GM12873 (cell line): ENCODE results near the gene CFAP221.

Source experiments
- TF ChIP-seq, protein P1 (sequence below): IDR thresholded peaks from 2 replicates; pipeline ENCODE4 v1.5.1; 2012; ENCODE audit warnings: low read depth, mild to moderate bottlenecking, moderate library complexity, low read length, control low read depth; ENCODE audit not compliant: insufficient read depth; ENCODE audit errors: missing control alignments

CFAP221 gene

DNA sequence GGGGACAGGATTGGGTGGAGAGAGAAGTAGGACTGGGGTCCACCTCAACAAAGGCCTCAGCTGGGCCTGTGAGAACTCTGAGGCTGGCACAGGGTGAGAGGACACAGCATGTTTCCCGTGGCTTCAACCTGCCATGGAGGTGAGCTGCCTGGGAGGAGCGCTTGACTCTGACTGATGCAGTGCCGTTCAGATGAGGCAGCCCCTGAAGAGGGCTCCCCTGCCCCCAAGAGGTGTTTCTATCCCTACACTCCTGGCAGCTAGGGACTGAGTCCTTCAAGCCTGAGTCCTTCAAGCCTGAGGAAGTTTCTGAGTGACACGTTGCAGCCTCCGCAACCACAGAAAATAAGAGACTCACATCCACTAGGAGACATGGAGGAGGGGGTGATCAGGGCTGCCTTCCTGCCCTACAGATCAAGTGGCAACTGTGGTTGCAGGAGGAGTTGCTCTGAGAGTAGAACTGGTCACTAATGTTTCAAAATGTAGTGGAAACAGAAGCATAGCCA is 85.1 kb downstream of the CFAP221 start:
- TF ChIP-seq, protein P1, sequence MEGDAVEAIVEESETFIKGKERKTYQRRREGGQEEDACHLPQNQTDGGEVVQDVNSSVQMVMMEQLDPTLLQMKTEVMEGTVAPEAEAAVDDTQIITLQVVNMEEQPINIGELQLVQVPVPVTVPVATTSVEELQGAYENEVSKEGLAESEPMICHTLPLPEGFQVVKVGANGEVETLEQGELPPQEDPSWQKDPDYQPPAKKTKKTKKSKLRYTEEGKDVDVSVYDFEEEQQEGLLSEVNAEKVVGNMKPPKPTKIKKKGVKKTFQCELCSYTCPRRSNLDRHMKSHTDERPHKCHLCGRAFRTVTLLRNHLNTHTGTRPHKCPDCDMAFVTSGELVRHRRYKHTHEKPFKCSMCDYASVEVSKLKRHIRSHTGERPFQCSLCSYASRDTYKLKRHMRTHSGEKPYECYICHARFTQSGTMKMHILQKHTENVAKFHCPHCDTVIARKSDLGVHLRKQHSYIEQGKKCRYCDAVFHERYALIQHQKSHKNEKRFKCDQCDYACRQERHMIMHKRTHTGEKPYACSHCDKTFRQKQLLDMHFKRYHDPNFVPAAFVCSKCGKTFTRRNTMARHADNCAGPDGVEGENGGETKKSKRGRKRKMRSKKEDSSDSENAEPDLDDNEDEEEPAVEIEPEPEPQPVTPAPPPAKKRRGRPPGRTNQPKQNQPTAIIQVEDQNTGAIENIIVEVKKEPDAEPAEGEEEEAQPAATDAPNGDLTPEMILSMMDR = no peak

DNA sequence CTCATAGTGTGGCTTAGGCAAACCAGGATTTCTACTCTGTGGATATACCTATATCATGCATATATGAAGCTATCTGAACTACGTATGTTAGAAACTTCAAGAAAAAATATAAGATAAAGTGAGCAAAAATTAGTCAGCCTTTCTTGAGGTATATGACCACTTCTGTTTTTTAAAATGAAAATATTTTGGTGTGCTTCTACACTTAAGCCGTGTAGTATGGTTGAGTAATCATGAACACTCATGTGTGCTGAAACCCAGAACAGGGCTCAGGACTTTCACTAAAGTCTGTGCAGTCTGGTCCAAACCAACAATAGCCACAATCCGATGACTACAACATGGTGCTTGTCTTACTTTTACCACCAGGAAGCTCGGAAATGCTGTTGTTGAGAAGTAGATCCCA is 85.9 kb downstream of the CFAP221 start:
- TF ChIP-seq, protein P1 = no peak

DNA sequence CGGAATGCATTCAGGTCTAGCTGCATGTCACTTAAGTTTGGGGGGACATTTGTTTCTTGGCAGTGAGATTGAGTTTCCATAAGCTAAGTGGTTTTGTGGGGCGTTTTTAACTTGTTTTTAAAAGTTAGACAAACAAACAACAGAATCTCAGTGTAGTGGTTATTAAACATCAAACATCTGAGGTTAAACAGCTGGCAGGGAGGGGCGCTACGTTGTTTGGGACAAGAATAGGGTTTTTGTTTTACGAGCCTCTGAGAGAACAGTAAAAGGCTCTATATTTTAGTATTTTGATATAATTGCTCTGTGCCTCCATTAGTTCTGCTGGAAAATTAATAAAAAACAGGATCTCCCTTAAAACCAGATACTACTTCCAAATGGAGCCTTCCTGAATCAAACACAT is 93.1 kb downstream of the CFAP221 start:
- TF ChIP-seq, protein P1 = no peak

DNA sequence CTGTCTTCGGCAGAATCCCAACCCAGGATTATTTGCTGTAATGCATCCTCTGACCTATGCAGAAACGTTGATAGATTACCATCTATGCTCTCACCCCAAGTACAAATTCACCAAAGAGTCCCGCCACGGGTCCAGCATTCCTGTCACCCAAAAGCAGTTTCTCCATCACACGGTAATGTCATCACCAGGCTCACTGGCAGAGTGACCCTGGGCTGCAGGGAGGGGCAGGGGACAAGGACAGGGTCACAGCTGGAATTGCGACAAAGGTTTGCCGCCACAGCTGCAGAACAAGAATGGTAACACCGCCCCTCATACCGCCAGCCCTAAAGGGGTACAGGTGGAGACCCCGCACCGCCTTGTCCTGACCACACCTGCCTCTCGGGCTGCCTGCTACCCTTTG is 94.0 kb downstream of the CFAP221 start:
- TF ChIP-seq, protein P1 = no peak

DNA sequence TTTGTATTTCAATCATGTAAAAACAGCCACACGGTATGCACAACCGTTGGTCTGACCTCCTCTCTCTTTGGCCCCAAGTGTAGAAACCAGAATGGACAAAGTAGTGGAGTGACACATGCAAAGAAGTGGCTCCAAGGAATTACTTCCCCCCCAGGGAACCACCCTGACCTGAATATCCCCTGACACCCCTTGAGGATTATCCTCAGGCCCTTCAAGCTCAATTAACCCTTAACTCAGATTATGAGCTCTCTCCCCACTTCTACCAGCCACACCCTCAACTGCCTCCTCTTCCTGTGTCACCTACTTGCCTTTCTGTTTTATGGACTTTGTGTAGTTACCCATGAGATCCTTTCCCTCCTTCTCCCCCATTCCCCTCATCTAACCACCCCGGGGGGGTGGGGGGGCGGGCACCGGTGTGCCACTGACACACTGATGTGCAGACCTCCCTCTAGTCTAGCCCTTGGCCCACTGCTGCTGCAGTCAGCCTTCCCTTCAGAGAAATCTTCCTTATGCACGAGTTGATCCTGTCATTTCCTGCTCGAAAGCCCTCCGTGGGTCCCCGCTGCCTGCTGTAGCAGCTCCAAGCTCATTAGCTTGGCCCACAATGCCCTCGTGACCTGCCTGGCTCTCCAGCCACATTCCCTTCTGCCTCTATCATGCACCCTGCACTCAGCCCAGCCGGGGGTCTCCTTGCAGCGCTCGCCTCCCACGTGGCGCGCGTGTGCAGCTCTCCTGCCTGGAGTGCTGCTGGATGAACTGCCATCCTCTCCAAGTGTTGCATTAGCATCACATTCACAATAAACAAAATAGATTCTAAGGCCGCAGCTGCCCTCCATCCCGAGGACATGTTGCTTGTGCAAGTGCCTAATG is 94.7 kb downstream of the CFAP221 start:
- TF ChIP-seq, protein P1 = no peak

DNA sequence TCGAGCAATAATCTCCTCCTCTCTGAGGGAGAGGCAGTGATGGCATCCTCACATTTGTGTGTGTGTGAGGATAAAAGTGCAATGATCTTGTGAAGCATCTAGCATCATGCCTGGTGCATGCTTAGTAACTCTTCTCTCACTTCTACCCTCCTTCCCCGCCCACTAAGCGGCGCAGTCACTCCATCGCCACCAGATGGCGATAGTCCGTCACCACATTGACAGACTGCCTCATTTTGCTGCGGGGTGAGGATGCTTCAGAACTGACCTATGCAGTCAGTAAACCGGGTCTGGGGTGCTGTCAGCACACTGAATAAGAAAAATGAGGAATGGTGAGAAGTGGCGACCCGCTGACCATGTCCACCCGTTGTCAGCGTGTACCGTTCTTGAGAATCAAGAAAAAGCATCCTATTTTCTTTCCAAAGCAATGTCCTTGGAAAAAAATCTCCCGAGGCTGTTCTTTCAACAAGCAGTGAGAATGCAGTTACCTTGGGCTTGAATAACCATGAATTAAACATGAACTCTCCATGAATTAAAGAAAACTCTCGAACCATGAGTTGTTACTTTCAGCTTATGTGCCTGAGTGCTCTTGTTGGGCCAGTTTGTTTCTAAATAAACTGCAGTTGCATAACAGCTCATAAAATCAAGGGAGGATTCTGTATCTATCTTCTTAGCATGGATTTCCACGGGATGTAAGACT is 97.5 kb downstream of the CFAP221 start:
- TF ChIP-seq, protein P1 = peak; percentile 98

DNA sequence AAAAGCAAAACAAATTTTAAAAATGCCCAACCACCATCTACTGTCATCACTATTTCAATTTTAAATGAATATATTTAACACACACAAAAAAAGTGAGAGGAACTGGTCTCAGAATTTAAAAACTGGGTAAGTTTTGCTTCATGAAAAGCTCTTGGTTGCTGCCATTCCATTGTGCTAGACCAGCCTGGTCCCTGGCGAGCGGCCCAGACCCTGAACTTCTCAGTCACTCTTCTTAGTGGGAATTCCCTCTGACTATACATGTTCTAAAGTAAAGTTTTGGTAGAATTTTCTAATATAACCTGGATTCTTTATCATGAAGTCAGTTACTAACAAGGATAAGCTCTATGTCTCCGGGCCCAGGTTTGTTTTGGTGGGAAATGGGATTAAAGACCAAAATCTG is 99.9 kb downstream of the CFAP221 start:
- TF ChIP-seq, protein P1 = no peak
